ENCODE data around the gene CPA5. TPM values are rescaled to one million over a fixed set of nuclear protein-coding genes. Genes with fewer than 3 reads are reported as not detected.

The CPA5 gene
- total and polyA plus RNA-seq, 2 of the 8 experiments (the other 6 are each of a cell fraction or from before 2014, with no cell fraction given), result 0.12 TPM; not detected in 1

- H2BK15ac ChIP-seq (ENCODE audit: low read length), result peak overlapping the region; percentile 20; the same call in 1 of the 2 replicates
- no peaks in the 10 kb centered on the region for H4K20me1 ChIP-seq (replicated peaks in 1 of 2; ENCODE audit: control insufficient read depth in 1 of 2, insufficient read depth in 2 of 2, low read length in 2 of 2)
- no peak overlapping the region for H3K23ac ChIP-seq (ENCODE audit: insufficient read length)
- no peaks in the 10 kb centered on the region for H3K79me1 ChIP-seq (ENCODE audit: low read depth, low read length)
- no peaks in the 10 kb centered on the region for H3K23me2 ChIP-seq (ENCODE audit: low read depth, low read length)
- no peak overlapping the region for H2BK20ac ChIP-seq (ENCODE audit: low read length)
- CTCF ChIA-PET (ENCODE audit: partially characterized antibody), result interaction anchor here (1.1 to 1.3 kb wide), 3 partner anchors 12 to 81 kb away, joined by 3 to 4 read pairs (median 3); no protein-coding TSS in a partner anchor
- peaks cover 5 to 11% (median 10%) of the 10 kb centered on the region in 4 experiments for H3K4me1 ChIP-seq (replicated peaks in 1 of 4; ENCODE audit: control insufficient read depth in 3 of 4, insufficient read depth in 4 of 4, low read length in 3 of 4)
- H3K4me3 ChIP-seq (ENCODE audit: extremely low read depth in 1 of 4, insufficient read depth in 2 of 4, low read depth in 3 of 4, low read length in 4 of 4), result no peak overlapping the region
- no peak for FAIRE-seq
- no peak overlapping the region for H2BK5ac ChIP-seq (ENCODE audit: low read depth, low read length)
- no peak for TF ChIP-seq SAP30 (IDR thresholded peaks at IDR 0.05; ENCODE audit: insufficient read depth, insufficient replicate concordance, low read length)
- no peak for TF ChIP-seq CTBP2 (IDR thresholded peaks at IDR 0.05; ENCODE audit: borderline replicate concordance, insufficient read depth, insufficient read length, low read length)
- no peak for TF ChIP-seq JUND (IDR thresholded peaks at IDR 0.05; ENCODE audit: low read length)
- no peak for TF ChIP-seq EP300 (IDR thresholded peaks at IDR 0.05; ENCODE audit: borderline replicate concordance in 1 of 2, low read depth in 2 of 2, low read length in 2 of 2)
- POLR2A ChIA-PET (ENCODE audit: partially characterized antibody), result interaction anchor here (1.1 kb wide), 1 partner anchor 9 kb away, joined by 3 read pairs; no protein-coding TSS in a partner anchor
- H2BK12ac ChIP-seq (ENCODE audit: low read depth, low read length), result no peak overlapping the region; the same call in 1 of the 2 replicates
- 87% methylated on average over 4 of the region's 4 CpGs; no CpG with 5 or more reads in 1 of the 2 experiments for WGBS, 2 experiments (ENCODE audit: extremely low coverage in 1 of 2, insufficient coverage in 1 of 2, insufficient read length in 1 of 2, insufficient replicate concordance in 2 of 2, low coverage in 1 of 2, low lambda C conversion rate in 2 of 2, missing lambda C conversion rate in 1 of 2)
- no peak overlapping the region for H4K5ac ChIP-seq (ENCODE audit: insufficient read length, low read depth, low read length)
- no peak overlapping the region for H3K27ac ChIP-seq (ENCODE audit: low read depth, low read length)
- H2AFZ ChIP-seq (ENCODE audit: low read length), result no peak overlapping the region
- H4K91ac ChIP-seq (replicated peaks; ENCODE audit: insufficient read length, low read length), result no peak overlapping the region
- DNase-seq (ENCODE audit: low read depth in 1 of 2, low spot score in 2 of 2), result no peak
- H3K79me2 ChIP-seq (ENCODE audit: control insufficient read depth in 1 of 2, insufficient read depth in 2 of 2, low read length in 2 of 2), result no peaks in the 10 kb centered on the region
- H2AK5ac ChIP-seq (ENCODE audit: low read depth, low read length), result no peak overlapping the region
- no peak overlapping the region for H3K9ac ChIP-seq (replicated peaks in 1 of 4; ENCODE audit: extremely low read depth in 1 of 4, low read depth in 3 of 4, low read length in 3 of 4)
- no peak overlapping the region for H4K8ac ChIP-seq (ENCODE audit: extremely low read depth, insufficient read depth, low read length)
- 0 out of 4 replicates have a peak, but pooled peaks cover 0 to 6% of the 10 kb centered on the region in 2 experiments for H3K9me3 ChIP-seq (ENCODE audit: insufficient read depth in 2 of 2, low read depth in 1 of 2, low read length in 1 of 2)
- no peak overlapping the region for H3K4me2 ChIP-seq (ENCODE audit: insufficient read depth in 1 of 2, low read depth in 2 of 2, low read length in 2 of 2)
- H3K56ac ChIP-seq (replicated peaks; ENCODE audit: insufficient read length, low read depth, low read length), result no peak overlapping the region
- H3K18ac ChIP-seq (ENCODE audit: extremely low read depth, low read length), result no peak overlapping the region
- H3K14ac ChIP-seq (ENCODE audit: insufficient read length), result no peak overlapping the region
- H3K36me3 ChIP-seq (ENCODE audit: control insufficient read depth in 2 of 4, insufficient read depth in 4 of 4, low read length in 3 of 4), result no peaks in the 10 kb centered on the region
- H3K27me3 ChIP-seq (replicated peaks in 1 of 4; ENCODE audit: control insufficient read depth in 3 of 4, extremely low read depth in 1 of 4, insufficient read depth in 3 of 4, low read length in 3 of 4), result no peaks in the 10 kb centered on the region
- no peak overlapping the region for H2BK120ac ChIP-seq (replicated peaks; ENCODE audit: low read depth, low read length)
- no peak overlapping the region for H3K4ac ChIP-seq (replicated peaks; ENCODE audit: insufficient read length, low read depth, low read length)
Observed at GRCh38 chr7:130358471-130358870, 13.9 kb downstream of the CPA5 start.

Measured in H1 (cell line).